NCI-H2029 treated with DMSO at 0.1 percent for 48 hours (cell line): Measurements from ENCODE around the gene GLYAT.

Experiments
- DNase-seq: peaks from one replicate; lab custom pipeline; 2025; lab: John Stamatoyannopoulos, UW

The GLYAT gene, protein sequence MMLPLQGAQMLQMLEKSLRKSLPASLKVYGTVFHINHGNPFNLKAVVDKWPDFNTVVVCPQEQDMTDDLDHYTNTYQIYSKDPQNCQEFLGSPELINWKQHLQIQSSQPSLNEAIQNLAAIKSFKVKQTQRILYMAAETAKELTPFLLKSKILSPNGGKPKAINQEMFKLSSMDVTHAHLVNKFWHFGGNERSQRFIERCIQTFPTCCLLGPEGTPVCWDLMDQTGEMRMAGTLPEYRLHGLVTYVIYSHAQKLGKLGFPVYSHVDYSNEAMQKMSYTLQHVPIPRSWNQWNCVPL

DNA sequence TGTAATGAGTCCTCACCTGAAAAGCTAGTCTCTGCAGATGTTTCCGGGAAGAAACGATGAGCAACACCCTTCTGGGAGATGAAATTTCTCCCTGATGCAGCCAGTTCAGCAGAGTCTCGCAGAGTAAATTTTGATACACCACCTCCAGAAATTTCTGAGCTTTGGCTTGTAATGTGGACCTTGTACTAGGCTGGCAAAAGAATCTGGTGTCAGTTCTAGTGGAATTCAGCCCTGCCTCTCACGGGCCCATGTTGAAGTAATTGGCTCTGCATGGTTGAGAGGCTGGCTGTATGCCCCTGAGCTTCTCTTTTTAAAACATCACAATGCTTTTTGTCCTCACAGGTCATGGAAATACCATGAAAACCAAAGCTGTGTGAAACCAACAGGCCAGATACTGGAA lies at the start of gene GLYAT:
Gene GLYAT (minus strand): TSS at position 125 of the 400 bp plus-strand sequence. CDS start 7,447 bp downstream, outside the sequence.
- no peak for DNase-seq

DNA sequence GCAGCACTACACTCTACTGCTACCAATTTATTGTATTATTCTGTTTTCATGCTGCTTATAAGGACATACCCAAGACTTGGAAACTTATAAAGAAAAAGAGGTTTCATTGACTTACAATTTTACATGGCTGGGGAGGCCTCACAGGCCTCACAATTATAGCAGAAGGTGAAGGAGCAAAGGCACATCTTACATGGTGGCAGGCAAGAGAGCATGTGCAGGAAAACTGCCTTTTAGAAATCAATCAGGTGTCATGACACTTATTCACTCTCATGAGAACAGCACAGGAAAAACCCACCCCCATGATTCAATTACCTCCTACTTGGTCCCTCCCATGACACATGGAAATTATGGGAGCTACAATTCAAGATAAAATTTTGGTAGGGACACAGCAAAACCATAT lies 49.6 kb upstream of the GLYAT start:
- DNase-seq = no peak

GRCh38 chr11:58780578-58780977 lies 48.8 kb upstream of the GLYAT start:
- no peak for DNase-seq

GRCh38 chr11:58776891-58777710 lies 45.4 kb upstream of the GLYAT start:
- no peak for DNase-seq

GRCh38 chr11:58775066-58775708 lies 43.4 kb upstream of the GLYAT start:
- DNase-seq = no peak

GRCh38 chr11:58774164-58774593 lies 42.4 kb upstream of the GLYAT start:
- no peak for DNase-seq

GRCh38 chr11:58773337-58773736 lies 41.6 kb upstream of the GLYAT start:
- DNase-seq = no peak

DNA sequence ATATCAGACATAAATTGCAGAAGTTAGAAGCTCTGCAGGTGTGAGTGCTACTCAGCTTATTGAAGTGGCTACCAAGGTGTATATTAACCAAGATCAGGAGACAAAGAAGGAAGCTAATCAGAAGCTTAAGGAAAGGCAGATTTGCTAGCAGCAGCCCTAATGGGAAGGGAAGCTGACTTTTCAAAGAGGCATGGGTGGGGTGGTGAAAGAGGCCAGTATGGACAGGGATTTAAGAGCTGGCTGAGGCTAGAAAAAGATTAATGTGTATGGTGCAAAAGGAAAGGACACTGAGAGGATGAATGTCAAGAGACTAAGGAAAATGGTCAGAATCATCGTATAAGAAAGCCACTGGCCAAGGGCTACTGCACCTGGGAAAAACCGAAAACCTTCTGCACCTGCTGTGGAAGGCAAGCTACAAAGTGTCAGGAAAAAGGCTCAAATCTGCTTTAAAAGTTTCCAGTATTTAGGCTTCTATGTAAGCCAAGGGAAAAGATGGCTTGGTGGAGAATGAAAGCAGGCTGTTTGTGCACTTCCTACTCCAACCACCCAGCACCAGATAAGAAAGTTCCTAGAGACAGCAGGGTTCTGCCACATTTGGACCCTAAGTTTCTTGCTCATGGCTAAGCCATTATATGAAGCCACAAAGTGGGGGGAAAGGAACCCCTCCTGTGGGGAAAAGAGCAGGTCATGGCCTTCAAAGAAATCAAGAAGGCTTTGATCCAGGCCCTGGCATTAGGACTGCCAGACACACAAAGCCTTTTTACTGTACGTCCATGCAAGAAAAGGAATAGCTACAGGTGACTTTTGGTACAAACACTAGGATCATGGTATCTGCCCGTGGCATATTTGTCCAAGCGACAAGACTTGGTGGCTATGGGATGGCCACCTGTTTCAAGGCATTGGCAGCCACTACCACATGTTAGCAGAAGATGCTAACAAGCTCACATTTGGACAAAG lies 40.9 kb upstream of the GLYAT start:
- DNase-seq = no peak

DNA sequence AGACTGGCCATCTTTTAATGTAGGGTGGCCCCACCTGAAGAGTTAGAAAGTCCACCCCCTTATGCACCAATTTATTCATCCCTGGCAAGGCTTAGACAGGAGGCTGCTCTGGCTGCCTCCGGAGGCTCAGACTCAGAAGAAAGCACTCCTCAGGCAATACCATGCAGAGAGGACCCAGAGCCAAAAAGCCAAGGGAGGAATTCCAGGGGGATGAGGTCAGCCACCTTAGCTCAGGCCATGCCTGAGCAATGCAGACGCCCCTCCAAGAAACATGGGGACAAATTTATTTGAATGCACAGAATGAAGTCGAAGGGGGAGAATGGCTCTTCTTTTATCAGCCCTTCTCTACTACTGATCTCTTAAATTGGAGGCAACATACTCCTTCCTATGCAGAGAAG lies 39.7 kb upstream of the GLYAT start:
- DNase-seq = no peak

- no peak for DNase-seq
Observed at GRCh38 chr11:58770627-58771457, 39.1 kb upstream of the GLYAT start.

- DNase-seq = no peak
Observed at GRCh38 chr11:58770166-58770565, 38.4 kb upstream of the GLYAT start.

DNA sequence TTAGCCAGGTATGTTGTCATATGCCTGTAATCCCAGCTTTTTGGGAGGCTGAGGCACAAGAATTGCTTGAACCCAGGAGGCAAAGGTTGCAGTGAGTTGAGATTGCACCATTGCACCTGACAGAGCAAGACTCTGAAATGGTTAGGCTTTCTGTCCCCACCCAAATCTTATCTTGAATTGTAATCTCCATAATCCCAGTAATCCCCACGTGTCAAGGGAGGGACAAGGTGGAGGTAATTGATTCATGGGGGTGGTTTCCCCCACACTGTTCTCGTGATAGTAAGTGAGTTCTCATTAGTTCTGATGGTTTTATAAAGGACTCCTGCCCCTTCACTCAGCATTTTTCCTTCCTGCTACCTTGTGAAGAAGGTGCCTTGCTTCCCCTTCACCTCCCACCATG lies 37.6 kb upstream of the GLYAT start:
- DNase-seq = no peak

GRCh38 chr11:58768137-58768536 lies 36.4 kb upstream of the GLYAT start:
- no peak for DNase-seq

DNA sequence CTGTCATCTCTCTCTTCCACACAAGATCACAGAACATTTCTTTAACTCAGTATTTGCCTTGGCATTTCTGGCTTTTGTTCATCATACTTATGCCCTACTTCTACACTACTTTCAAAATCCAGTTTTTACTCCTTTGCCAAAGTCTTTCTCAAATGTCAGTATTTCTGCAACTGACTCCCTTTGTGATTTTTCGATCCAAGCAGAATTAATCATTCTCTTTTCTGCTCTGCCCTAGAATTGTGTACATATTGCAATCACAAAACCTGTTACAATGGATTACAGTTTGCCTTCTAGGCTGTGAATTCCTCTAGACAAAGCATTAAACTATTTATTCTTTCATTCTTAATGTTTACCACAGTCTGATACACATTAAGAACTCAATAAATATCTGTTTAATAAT lies 33.3 kb upstream of the GLYAT start:
- DNase-seq = no peak

GRCh38 chr11:58763120-58763490 lies 31.4 kb upstream of the GLYAT start:
- DNase-seq = no peak

DNA sequence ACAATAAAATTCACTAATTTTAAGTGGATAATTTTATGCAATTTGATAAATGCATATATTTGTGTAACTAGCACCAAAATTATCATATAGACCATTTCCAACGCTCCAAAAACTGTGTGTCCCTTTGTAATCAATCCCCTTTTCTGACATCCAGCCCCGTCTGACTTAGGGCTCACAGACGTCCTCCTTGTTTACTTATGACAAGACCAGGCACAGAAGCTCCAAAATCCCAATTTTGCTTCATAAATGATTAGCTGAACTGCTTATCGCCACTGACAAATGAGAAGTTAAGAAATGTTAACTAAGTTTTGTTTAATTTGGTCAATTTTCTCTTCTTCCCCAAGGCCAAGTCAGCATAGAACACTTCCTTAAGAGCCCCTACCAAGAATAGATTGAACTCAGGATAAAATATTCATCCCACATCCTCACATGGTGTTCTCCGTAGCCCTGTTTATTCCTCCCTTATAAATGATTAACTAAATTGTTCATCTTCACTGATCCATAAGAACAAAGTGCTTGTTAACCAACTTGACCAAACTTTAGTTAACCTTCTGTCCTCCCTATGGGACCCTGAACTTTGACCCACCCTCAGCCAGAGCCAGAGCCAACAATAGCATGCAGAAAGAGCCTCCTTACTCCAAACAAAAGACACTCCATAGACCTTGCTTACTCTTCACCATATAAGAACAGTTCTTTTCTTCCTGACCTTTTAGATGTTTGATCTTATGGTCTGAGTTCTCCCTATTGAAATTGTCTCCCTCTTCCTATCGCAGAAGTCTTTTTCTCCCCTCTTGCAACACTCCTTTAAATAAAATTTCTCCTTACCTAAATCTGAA lies 30.8 kb upstream of the GLYAT start:
- no peak for DNase-seq

GRCh38 chr11:58757439-58757838 lies 25.7 kb upstream of the GLYAT start:
- DNase-seq = no peak

DNA sequence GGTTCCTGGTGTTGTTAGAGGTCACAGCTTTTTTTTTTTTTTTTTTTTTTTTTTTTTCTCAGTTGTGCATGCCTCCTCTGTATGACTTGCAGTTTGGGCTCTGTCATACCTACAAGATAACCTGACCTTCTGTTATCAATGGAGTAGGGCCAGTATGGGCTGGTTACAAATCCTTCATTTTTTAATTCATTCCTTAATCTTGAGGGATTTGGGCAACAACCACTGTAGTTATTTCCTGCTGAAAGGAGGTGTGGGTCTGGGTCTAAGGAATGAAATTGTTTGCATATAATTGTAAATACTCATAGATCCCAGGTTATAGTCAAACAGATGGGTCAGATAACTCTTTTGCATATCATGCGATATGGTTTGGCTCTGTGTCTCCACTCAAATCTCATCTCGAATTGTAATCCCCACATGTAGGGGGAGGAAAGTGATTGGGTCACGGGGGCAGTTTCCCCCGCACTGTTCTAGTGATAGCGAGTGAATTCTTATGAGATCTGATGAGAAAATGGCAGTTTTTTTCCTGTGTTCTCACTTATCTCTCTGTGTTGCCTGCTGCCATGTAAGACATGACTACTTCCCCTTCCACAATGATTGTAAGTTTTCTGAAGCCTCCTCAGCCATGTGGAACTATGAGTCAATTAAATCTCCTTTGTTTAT lies 14.1 kb upstream of the GLYAT start:
- DNase-seq = no peak

DNA sequence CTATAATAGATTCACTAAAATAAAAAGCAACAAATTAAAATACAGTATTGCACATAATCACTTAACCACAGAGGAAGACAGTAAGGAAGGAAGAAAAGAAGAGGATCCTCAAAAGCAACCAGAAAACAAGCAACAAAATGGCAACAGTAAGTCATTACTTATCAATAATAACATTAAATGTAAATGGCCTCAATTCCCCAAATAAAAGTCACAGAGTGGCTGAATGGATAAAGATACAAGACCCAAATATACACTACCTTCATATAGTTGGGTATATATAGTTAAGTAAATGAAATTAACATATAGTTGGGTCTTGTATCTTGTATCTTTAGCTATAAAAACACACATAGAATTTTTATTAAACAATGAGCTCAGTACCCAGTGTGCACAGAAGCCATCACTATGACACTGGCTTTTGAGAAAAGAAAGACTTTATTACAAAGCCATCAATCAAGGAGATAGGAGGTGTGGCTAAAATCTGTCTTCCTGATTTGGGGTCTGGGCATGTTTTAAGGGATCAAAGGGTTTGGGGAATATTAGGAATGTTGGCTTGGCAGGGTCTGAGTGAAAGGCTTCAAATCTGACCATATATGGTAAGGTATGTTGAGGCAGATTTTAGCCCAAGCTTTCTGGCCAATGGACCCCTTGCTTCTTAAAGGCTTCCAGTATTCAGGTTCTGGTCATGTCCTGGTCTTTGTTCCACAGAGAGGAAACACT lies 13.4 kb upstream of the GLYAT start:
- no peak for DNase-seq
